IPS-18c (cell line): ENCODE data around the gene CHRNB1.
"Not testable (repeated sequence)": the region's sequence is repeated elsewhere in the genome, so short reads cannot be mapped to it uniquely, and the experiment has no call there.

Experiments
- H3K4me3 ChIP-seq: 2 replicates; pipeline ENCODE4 v1.7.0; 2013; ENCODE audit warnings: low read depth, mild to moderate bottlenecking, low read length, moderate library complexity; ENCODE audit not compliant: insufficient read depth
- H3K9me3 ChIP-seq: one replicate; pipeline ENCODE4 v1.6.1; 2013; ENCODE audit warnings: mild to moderate bottlenecking, low read length, moderate library complexity; ENCODE audit not compliant: control insufficient read depth, insufficient read depth

CHRNB1 gene

GRCh38 chr17:7443499-7444485, 1.1 kb upstream of the CHRNB1 start:
- Histone ChIP-seq H3K9me3 (no peaks in the 10 kb centered on the region), H3K4me3 (no peak overlapping the region)

GRCh38 chr17:7445619-7445968, 733 bp downstream of the CHRNB1 start:
- peak overlapping the region; percentile 74 for H3K4me3 ChIP-seq
- H3K9me3 ChIP-seq, result no peaks in the 10 kb centered on the region

GRCh38 chr17:7448461-7448860, 3.6 kb downstream of the CHRNB1 start:
- no peaks in the 10 kb centered on the region for H3K9me3 ChIP-seq

GRCh38 chr17:7459961-7460545, 15.2 kb downstream of the CHRNB1 start:
- no peak overlapping the region for H3K4me3 ChIP-seq

More at GRCh38 chr17:7448461-7448860, 3.6 kb downstream of the CHRNB1 start:
- H3K4me3 ChIP-seq, result no peak overlapping the region

GRCh38 chr17:7460850-7461660, 16.2 kb downstream of the CHRNB1 start:
- Histone ChIP-seq H3K9me3 (no peaks in the 10 kb centered on the region), H3K4me3 (no peak overlapping the region)

More at GRCh38 chr17:7459961-7460545, 15.2 kb downstream of the CHRNB1 start:
- no peaks in the 10 kb centered on the region for H3K9me3 ChIP-seq

GRCh38 chr17:7462474-7463371, 17.9 kb downstream of the CHRNB1 start:
- Histone ChIP-seq H3K4me3 (no peak overlapping the region), H3K9me3 (no peaks in the 10 kb centered on the region)

- H3K4me3 ChIP-seq, result no peak overlapping the region
- H3K9me3 ChIP-seq, result no peaks in the 10 kb centered on the region
Observed at GRCh38 chr17:7463372-7463846, 18.5 kb downstream of the CHRNB1 start.

GRCh38 chr17:7464081-7464480, 19.2 kb downstream of the CHRNB1 start:
- H3K4me3 ChIP-seq, result no peak overlapping the region
- H3K9me3 ChIP-seq, result no peaks in the 10 kb centered on the region

- H3K9me3 ChIP-seq, result no peaks in the 10 kb centered on the region
- no peak overlapping the region for H3K4me3 ChIP-seq
Observed at GRCh38 chr17:7465597-7466275, 20.9 kb downstream of the CHRNB1 start.

GRCh38 chr17:7466318-7466638, 21.4 kb downstream of the CHRNB1 start:
- Histone ChIP-seq H3K9me3 (no peaks in the 10 kb centered on the region), H3K4me3 (no peak overlapping the region)

- no peaks in the 10 kb centered on the region for H3K9me3 ChIP-seq
- H3K4me3 ChIP-seq, result no peak overlapping the region
Observed at GRCh38 chr17:7466639-7467341, 21.9 kb downstream of the CHRNB1 start.

- H3K9me3 ChIP-seq, result no peaks in the 10 kb centered on the region
Observed at GRCh38 chr17:7467498-7467897, 22.6 kb downstream of the CHRNB1 start.

GRCh38 chr17:7468290-7468689, 23.4 kb downstream of the CHRNB1 start:
- Histone ChIP-seq H3K4me3 (no peak overlapping the region), H3K9me3 (no peaks in the 10 kb centered on the region)

More at GRCh38 chr17:7467498-7467897, 22.6 kb downstream of the CHRNB1 start:
- H3K4me3 ChIP-seq, result no peak overlapping the region

GRCh38 chr17:7468804-7469389, 24.0 kb downstream of the CHRNB1 start:
- Histone ChIP-seq H3K9me3 (no peaks in the 10 kb centered on the region), H3K4me3 (no peak overlapping the region)

- not testable (repeated sequence) for H3K4me3 ChIP-seq, H3K9me3 ChIP-seq
Observed at GRCh38 chr17:7469843-7470242, 25.0 kb downstream of the CHRNB1 start.
